HG03280 (cell line): ENCODE data around the gene NUP153.

Experiments
- ATAC-seq: cut with Tn5 transposase; IDR thresholded peaks from one replicate; pipeline ENCODE4 v1.9.1; 2021; ENCODE audit warnings: mild to moderate bottlenecking, moderate library complexity; ENCODE audit not compliant: unreplicated experiment

NUP153 gene

DNA sequence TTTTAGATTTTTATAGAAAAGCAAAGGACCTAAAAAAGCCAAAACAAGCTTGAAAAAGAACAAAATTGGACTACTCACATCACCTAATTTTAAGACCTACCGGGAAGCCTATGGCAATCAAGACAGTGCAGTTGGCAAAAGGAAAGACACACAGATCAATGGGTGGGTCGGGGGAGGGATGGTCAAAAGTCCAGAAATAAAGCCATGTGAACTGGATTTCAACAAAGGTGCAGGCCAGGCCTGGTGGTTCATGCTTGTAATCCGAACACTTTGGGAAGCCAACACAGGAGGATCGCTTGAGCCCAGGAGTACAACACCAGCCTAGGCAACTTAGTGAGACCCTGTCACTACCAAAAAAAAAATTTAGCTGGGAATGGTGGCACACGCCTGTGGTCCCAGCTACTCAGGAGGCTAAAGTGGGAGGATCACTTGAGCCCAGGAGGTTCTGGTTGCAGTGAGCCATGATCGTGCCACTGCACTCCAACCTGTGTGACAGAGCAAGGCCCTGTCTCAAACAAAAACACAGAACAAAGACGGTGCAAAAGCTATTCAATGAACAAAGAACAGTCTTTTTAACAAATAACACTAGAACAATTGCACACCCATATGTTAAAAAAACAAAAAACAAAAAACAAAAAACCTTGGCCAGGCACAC lies 34.5 kb downstream of the NUP153 start:
- no peak for ATAC-seq

DNA sequence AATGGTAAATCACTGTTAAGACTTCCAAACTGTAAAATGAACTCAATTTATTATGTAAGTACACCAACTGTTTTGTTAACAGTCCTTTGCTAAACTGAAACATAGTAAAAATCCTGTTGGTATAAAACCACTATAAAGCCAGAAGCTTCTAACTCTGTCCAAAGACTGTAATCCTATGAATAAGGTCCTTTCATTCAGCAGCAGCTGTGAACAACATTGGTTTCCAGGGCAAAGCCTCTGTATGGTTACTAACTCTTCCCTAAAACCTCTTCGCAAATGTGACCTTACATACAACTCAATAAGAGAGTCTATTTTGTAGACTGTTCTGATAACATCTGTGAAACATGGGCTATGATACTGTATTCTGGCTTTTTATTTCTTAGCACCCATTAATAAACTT lies 40.1 kb downstream of the NUP153 start:
- no peak for ATAC-seq

DNA sequence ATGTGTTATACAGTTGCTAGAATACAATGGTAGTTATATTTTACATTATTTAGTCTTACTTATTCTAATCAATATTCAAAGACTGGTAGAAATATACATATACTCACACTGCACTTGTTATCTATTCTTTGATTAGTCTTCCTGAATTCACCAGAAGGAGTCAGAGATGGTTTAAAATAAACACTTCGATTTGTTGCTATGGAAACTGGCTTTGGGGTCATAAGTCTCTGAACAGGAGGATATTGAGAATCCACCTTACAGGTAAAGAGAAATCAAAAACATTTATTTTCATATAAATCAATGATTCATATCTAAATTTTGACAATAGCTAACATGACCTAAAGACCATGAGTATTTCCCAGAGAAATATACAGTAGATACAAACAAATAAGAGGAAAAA lies 41.6 kb downstream of the NUP153 start:
- ATAC-seq = no peak

DNA sequence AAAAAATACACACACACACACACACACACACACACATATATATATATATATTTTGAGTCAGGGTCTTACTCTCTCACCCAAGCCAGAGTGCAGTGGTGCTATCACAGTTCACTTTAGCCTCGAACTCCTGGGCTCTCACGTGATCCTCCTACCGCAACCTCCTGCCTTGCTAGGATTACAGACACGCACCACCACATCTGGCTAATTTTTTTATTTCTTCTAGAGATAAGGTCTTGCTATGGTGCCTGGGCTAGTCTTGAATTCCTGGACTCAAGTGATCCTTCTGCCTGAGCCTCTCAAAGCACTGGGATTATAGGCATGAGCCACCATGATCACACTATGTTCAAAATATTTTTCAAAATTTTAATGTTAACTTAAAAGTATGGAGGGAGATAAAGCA lies 43.5 kb downstream of the NUP153 start:
- no peak for ATAC-seq

DNA sequence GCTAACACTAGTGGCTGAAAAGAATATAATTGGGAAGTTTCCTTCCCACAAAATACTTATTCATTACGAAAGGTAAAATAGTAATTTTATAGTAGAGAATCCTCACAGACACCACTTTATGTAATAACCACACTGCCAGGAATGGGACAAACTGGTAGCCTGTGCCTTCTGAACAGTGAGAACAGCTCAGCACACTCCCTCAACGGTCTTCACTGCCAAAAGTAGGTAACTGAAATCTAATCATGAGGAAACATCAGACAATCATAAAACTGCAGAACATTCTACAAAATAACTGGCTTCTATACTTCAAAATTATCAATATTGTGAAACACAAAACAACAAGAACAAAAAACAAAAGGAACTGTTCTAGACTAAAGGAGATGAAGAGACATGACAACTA lies 44.1 kb downstream of the NUP153 start:
- no peak for ATAC-seq

DNA sequence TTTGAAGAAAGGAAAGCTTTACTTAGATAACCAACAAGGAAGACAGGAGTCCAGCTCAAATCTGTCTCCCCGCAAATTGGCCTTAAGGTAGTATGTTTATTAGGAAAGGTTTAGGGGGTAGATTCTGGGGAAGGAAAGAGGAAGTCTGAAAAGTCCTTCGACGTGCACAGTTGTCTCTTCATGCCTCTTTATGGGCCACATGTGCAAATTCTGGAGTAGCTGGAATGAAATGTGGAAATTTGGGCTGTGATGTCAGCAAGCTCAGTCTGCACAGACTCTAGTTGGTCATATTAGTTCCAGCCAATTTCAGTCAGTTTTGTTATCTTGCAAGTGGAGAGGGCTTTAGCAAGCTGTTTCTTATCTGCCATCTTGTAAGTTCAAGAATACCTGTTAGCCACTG lies 50.1 kb downstream of the NUP153 start:
- no peak for ATAC-seq

DNA sequence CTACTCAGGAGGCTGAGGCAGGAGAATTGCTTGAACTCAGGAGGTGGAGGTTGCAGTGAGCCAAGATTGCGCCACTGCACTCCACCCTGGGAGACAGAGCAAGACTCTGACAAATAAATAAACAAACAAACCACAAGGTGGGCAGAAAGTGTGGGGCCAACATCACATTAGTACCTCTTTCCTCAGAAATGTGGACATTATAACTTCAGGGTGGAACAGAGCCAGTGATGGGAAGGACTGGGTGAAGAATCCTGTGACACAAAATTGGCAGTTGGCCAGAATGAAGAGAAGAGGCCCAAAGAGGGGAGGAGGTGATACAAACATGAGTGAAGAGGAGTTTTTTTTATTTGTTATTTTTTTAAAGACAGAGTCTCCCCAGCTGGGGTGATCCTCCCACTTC lies 50.6 kb downstream of the NUP153 start:
- no peak for ATAC-seq

DNA sequence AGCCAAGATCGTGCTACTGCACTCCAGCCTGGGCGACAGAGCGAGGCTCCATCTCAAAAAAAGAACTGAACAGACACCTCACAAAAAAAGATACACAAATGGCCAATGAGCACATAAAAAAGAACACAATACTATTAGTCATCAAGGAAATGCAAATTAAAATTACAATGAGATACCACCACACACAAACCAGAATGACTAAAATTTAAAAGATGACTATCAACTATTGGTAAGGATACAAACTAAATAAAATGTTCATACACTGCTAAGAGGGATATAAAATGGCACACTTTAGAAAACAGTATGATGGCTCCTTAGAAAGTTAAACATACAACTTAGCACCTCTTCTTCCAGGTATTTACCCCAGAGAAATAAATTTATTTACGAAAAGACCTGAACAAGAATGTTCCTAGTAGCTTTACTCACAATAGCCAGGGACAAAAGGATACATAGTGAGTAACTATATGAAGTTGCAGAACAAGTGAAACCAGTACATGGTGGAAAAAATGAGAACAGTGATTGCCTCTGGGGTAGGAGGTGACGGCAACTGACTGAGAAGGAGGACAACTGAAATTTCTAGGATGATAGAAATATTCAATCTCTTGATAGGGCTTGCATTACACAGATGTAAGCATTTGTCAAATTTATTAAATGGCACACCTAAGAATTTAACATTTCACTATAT lies 53.4 kb downstream of the NUP153 start:
- no peak for ATAC-seq

DNA sequence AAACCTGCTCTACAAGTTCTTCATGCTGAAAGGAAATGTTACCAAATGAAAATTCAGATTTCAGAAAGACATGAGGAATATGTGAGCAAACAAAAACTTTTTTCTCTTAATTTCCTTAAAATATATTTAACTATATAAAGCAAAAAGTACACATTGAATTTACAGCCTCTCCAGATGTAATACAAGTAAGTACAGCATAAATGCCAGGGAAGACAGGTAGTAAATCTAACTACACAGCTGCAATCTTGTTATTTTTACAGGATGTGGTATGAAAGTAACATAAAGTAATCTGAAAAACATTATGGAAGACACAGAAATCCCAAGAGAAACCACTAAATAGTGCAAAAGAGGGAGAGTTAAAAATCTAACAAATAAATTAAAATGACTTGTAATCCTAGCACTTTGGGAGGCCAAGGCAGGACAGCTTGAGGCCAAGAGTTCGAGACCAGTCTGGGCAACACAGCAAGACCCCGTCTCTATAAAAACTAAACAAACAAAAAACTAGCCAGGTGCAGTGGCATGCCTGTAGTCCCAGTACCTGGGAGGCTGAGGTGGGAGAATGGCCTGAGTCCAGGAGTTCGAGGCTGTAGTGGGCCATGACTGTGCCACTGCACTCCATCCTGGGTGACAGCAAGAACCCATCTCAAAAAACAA lies 55.9 kb downstream of the NUP153 start:
- ATAC-seq = no peak

DNA sequence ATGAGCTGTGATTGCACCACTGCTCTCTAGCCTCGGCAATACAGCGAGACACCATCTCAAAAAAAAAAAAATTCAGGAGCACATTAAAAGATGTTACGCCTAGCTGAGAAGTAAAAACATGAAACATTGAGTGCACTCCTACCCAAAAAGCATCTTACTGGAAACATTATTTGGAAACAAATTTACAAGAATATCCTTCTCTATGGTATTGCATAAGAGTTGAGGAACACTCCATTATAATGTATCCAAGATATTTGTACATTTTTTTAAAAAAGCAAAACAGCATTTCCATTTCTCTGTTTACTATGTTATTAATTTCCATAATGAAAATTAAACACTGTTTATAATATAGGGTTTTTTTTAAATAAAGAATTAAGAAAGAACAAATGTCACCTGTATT lies 58.0 kb downstream of the NUP153 start:
- ATAC-seq = no peak

DNA sequence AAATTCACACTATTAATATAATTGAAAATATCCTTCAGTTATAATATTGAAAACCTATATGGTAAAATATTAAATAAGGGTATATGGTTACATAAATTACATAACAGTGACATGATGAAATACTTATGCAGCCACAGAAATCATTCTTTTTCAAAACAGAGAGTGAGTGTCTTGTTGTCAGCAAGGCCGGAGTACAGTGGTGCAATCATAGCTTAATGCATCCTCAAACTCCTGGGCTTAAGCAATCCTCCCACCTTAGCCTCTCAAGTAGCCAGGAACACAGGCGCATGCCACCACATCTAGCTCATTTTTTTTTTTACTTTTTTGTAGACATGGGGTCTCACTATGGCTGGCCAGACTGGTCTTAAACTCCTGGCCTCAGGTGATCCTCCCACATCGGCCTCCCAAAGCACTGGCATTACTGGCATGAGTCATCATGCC lies 66.2 kb downstream of the NUP153 start:
- ATAC-seq = no peak

DNA sequence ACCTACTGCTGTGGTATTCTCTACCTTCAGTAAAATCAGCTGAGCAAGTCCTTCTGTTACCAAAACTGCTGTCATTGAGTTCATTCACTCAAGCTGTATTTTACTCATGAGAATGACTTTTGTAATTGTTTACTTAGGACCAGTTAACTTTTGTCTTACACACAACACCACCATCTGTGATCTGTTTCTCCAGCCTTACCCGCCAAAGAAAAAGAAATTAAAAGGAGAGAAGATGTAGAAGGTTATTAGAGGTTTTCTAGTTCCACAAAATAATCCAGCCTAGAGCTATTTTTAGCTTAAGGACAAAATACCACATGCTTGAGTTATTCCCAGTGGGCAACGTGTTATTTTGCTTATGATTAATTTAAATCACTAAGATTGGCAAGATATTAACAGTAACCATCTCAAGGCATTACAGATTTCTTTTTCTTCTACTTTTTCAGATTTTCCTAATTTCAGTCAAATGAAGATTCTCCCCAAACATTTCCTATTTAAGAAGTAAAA lies 68.5 kb downstream of the NUP153 start:
- ATAC-seq = no peak

DNA sequence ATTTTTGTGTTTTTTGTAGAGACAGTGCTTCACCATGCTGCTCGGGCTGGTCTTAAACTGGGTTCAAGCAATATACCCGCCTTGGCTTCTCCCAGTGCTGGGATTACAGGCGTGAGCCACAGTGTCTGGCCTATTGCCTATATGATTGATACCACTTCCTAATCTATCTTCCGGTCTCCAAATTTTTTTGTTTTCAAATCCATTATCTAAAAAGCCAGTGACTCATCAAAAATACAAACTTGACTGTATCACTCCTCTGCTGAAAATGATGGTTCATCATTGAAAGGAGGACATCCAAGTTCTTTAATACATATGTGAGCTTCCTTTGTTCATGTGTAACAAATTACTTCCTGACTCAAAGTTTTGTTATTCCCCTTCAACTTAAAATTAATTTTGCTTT lies 71.2 kb downstream of the NUP153 start:
- no peak for ATAC-seq

DNA sequence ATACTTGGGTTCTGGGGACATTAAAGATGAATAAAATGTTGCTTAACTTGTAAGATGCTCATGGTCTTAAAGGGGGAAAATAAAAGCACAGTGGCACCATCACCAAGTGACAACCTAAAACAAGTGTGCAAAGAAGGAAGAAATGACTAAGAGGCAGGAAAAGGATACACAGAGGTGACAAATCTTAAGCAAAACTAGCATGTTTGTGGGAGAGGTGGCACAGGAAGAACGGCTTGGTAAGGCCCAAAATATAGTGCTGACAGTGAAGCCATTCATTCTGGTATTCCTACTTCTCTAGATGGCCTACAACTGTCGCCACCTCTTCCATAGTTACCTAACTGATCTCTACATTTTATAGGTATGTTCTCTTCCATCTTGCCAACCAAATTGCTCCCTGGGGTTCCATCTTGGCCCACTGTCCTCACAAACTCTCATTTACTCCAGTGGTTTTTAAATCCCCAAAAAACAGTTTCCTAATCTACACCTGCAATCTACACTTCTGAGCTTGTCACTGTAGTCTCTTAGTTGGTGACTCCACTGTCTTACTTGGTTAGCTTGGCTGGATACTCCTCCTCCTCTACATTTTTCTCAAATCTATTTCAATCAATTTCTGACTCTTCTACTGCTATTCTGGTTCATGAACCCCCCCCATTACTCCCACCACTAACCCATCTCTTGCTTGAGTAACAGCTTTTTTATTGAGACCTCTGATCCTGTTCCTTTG lies 73.1 kb downstream of the NUP153 start:
- ATAC-seq = no peak

DNA sequence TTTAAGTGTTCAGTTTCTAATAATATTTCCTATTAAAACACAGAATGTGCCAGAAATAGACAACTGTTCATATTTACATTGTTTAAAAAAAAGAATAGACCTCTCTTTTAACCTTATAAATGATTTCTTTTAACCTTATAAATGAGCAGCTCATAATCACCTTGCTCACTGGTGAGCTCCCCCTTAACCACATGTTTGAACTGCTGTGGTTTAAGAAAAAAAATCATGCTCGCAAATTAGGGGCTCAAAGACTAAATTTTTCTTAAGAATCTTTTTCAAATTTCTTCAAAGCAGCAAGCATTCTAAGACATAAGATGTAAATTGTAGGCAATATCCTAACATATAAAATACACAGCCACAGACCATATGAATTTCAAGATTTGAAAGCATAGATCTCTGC lies 73.8 kb downstream of the NUP153 start:
- ATAC-seq = no peak

DNA sequence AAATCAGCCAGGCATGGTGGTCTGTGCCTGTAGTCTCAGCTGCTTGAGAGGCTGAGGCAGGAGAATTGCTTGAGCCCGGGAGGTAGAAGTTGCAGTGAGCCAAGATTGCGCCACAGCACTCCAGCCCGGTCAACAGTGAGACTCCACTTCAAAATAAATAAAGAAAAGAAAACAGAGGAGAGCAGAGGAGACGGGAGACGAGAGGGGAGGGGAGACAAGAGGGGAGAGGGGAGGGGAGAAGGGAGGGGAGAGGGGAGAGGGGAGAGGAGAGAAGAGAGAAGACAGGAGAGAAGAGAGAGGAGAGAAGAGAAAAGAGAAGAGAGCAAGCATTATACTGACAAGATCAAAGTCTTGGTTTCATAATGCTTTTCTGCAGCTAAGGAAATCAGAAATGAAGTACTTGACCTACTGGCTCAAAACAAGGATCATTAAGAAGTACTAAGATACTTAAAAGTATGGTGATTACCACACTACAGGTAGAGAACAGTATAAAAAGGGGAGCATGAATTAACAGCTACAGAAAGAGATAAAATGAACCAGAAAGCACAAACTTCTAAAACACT lies 76.1 kb downstream of the NUP153 start:
- no peak for ATAC-seq

DNA sequence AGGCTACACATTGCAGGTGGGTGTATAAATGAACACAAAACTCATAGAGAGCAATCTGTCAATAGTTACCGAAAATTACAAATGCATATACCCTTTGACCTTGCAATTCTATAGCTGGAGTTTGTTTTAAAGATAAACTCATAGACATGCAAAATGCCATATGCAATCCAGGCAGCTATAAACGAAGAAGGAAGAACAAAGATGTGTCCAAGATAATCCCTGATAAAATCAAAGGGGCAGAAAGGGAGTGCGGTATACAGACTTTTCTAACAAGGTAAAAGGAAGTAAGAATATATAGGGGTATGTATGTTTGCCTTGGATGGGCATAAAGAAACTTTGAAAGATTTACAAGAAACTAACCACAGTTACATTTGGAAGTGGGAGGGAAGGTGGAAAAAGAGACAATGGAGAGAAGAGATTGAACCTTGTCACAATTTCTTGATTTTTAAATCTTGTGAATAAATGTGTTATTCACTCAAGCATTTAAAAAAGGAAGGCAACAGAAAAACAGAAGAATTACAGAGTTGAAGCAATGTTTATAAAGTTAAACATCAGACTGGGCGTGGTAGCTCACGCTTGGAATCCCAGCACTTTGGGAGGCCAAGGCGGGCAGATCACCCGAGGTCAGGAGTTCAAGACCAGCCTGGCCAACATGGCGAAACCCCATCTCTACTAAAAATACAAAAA lies 76.8 kb downstream of the NUP153 start:
- ATAC-seq = no peak

DNA sequence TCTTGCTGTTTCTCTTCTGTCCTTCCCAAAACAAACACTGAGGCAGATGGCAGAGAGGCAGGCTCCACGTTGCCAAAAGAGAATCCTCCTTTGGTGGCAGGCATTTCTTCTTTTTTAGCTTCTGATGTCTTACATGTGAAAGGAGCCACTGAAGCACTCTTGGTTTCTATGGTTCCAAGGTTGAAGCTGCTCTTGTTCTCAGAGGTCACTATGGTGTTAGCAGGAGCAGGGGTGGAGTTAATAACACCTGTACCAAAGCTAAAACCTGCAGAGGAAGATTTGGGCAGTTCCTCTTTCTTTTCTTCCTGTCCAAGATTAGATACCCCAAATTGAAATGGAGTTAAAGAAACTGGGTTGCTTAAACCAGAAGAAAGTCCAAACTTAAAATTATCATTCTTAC lies 77.9 kb downstream of the NUP153 start:
- peak; percentile 78 for ATAC-seq

DNA sequence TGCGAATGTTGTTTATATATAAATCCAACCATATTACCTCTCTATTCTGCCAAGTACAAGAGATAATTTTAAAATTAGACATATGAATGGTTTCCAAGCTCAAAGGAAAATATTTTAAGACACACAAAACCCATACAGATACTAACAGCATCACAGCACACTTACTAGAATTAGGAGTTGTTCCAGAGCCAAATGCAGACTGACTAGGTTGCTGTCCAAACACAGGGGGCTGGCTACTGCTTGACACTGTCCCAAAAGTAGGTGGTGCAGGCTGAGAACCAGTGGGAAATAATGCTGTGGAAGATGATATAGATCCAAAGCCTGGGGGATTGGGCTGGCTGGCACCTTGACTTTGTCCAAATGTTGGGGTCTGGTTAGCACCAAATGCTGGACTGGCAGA lies 82.3 kb downstream of the NUP153 start:
- ATAC-seq = no peak

DNA sequence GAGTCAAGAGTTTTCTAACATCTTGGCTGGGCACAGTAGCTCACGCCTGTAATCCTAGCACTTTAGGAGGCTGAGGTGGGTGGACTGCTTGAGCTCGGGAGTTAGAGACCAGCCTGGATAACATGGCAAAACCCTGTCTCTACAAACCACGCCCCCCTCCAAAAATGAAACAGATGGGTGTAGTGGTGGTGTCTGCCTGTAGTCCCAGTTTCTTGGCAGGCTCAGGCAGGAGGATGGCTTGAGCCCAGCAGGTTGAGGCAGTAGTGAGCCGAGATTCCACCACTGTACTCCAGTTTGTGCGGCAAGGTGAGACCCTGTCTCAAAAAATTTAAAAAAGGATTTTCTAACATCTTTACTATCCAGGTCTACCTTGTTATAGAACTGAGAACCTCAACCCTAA lies 84.6 kb downstream of the NUP153 start:
- no peak for ATAC-seq

DNA sequence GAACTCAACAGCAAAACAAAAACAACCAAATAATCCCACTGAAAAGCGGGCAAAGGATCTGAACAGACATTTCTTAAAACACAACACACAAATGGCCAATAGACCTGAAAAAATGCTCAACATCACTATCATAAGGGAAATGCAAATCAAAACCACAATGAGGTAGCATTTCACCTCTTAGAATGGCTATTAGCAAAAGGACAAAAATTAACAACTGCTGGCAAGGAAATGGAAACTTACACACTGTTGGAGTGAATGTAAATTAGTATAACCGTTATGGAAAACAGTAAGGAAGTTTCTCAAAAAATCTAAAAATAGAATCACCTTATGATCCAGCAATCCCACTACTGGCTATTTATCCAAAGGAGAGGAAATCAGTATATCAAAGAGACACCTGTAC lies 85.7 kb downstream of the NUP153 start:
- peak; percentile 60 for ATAC-seq
